ENCODE measurements around the gene CDC42EP5.

Gene CDC42EP5

DNA sequence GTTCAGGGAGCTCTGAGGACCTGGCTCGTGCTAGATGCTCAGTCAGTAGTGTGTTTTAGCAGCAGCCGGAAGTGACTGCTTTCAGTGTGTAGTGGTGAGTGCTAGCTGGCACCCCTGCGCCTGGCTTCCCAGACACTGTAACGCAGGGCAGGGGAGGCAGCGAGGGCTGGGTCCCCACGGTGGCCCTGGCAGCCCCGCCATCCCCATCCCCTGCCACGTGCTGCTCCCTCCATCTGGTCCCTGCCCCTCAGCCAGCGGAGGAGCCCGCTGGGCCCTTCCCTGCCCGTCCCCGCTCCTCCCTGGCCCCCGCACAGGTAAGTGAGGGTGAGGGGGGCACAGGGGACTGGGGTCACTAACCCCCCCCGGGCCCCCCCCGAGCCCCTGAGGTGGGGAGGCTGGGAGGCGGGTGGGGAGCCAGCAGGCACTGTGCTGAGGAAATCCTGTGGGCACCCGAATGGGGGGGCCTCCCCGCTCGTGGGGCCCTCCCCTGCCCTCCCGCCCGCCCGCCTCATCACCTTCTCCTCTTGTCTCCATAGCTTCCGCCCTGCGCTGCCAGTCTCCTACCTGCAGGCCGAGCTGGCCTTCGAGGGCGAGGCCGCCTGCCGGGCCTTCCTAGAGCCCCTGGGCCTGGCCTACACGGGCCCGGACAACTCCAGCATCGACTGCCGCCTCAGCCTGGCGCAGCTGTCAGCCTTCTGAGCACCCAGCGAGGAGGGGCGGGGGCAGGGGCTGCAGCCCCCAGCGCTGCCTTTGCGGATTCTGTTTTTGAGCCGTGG lies 12.7 kb downstream of the CDC42EP5 start:
- no peaks in the 10 kb centered on the region for H3K9me3 Mint-ChIP-seq (ENCODE audit: low read depth)
- H3K27me3 Mint-ChIP-seq, result no peaks in the 10 kb centered on the region
- no peaks in the 10 kb centered on the region for H3K36me3 Mint-ChIP-seq
- no peak overlapping the region for H3K4me3 Mint-ChIP-seq
- H3K27ac Mint-ChIP-seq, result no peak overlapping the region
- peaks cover 32% of the 10 kb centered on the region for H3K4me1 Mint-ChIP-seq (ENCODE audit: low read depth)

DNA sequence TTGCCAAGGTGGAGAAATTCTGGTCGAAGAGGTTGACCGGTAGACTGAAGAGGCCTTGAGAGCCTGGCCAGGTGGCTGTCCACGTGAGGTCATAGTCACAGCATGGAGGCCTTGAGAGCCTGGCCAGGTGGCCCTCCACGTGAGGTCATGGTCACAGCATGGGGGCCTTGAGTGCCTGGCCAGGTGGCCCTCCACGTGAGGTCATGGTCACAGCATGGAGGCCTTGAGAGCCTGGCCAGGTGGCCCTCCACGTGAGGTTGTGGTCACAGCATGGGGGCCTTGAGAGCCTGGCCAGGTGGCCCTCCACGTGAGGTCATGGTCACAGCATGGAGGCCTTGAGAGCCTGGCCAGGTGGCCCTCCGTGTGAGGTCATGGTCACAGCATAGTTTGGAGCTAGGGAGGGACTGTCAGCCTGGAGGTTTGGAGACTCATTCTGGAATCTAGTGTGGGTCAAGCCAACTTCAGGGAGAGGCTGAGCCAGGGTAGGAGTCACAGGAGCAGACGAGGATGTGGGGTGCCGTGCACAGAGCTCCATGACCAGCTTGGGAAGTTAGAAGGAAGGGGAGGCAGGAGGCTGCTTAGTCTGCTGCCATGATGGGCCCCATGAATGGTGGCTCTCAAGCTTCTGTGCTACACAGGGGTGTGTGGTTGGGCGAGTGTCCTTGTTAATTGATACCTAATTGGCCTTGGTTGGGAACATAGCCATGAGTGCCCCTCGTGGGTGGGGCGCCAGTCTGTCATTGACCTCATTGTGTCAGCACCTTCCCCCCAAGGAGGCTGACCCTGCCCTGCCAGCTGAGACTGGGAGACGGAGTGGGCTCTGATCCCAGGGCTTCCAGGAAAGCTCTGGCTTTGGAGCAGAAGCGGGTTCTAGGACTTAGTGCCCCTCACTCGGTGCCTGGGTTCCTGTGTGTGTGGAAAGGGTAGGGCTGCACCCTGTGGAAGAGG lies 13.5 kb downstream of the CDC42EP5 start:
- Mint-ChIP-seq H3K9me3 (ENCODE audit: low read depth) (no peaks in the 10 kb centered on the region), H3K36me3 (no peaks in the 10 kb centered on the region), H3K27me3 (no peaks in the 10 kb centered on the region), H3K4me1 (ENCODE audit: low read depth) (peaks cover 30% of the 10 kb centered on the region), H3K4me3 (peak overlapping the region; percentile 45), H3K27ac (peak overlapping the region; percentile 66)

DNA sequence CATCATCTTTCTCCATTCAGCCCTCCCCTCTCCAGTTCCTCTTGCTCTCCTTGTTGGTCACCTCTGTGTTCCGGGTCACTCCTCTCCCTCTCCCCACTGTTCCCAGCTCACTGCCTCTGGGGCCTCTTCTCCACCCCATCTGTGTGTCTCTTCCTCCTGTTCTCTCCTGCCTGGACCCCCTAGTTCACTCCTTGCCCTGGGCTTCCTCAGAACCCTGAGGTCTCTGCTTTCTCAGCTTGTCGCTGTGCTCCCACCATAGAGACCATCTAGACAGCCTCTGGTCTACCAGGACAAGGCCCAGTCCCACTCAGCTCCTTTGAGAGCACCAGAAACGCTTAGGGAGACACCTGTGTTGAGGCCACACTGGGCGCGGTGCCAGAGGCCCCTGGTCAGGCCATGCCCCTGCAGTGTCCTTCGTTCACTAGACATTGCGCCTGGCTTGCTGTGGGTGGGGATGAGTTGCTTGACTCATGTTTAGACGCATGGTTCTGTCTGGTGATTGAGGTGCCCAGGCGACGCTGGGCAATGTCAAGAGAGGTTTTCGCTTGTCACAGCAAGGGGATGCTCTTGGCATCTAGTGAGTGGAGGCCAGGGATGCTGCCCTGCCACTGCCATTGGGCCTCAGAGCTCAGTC lies 14.3 kb downstream of the CDC42EP5 start:
- peaks cover 24% of the 10 kb centered on the region for H3K4me1 Mint-ChIP-seq (ENCODE audit: low read depth)
- peak overlapping the region; percentile 45 for H3K4me3 Mint-ChIP-seq
- H3K27ac Mint-ChIP-seq, result peak overlapping the region; percentile 58

DNA sequence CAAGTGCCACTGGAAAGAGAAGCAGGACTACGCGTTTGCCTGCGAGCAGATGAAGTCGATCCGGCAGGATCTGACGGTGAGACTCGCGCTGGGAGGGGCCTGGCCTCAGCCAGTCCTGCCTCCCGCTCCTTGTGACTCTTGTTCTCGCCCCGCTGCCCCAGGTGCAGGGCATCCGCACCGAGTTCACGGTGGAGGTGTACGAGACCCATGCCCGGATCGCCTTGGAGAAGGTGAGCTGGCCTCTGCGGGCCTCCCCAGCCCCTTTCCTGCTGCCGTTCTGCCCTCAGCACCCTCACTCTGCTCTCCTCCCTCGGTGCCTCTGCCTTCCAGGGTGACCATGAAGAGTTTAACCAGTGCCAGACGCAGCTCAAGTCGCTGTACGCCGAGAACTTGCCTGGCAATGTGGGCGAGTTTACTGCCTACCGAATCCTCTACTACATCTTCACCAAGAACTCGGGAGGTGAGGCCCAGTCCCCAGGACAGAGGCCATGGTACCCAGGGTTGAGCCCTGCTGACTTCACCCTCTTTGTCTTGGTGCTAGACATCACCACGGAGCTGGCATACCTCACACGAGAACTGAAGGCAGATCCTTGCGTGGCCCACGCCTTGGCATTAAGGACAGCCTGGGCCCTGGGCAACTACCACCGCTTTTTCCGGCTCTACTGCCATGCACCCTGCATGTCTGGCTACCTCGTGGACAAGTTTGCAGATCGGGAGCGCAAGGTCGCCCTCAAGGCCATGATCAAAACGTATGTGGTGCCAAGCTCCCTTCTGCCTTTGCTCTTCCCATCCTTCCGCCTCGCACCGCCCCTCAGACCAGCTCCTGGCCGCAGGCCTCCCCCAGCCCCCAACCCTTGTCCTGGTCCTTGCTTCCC lies 15.1 kb downstream of the CDC42EP5 start:
- H3K4me3 Mint-ChIP-seq, result no peak overlapping the region
- H3K4me1 Mint-ChIP-seq (ENCODE audit: low read depth), result peaks cover 26% of the 10 kb centered on the region
- H3K27me3 Mint-ChIP-seq, result no peaks in the 10 kb centered on the region
- H3K9me3 Mint-ChIP-seq (ENCODE audit: low read depth), result no peaks in the 10 kb centered on the region
- H3K27ac Mint-ChIP-seq, result no peak overlapping the region
- H3K36me3 Mint-ChIP-seq, result peaks cover 2% of the 10 kb centered on the region

More for the DNA sequence above, 14.3 kb downstream of the CDC42EP5 start:
- Mint-ChIP-seq H3K9me3 (ENCODE audit: low read depth) (no peaks in the 10 kb centered on the region), H3K27me3 (no peaks in the 10 kb centered on the region), H3K36me3 (no peaks in the 10 kb centered on the region)

DNA sequence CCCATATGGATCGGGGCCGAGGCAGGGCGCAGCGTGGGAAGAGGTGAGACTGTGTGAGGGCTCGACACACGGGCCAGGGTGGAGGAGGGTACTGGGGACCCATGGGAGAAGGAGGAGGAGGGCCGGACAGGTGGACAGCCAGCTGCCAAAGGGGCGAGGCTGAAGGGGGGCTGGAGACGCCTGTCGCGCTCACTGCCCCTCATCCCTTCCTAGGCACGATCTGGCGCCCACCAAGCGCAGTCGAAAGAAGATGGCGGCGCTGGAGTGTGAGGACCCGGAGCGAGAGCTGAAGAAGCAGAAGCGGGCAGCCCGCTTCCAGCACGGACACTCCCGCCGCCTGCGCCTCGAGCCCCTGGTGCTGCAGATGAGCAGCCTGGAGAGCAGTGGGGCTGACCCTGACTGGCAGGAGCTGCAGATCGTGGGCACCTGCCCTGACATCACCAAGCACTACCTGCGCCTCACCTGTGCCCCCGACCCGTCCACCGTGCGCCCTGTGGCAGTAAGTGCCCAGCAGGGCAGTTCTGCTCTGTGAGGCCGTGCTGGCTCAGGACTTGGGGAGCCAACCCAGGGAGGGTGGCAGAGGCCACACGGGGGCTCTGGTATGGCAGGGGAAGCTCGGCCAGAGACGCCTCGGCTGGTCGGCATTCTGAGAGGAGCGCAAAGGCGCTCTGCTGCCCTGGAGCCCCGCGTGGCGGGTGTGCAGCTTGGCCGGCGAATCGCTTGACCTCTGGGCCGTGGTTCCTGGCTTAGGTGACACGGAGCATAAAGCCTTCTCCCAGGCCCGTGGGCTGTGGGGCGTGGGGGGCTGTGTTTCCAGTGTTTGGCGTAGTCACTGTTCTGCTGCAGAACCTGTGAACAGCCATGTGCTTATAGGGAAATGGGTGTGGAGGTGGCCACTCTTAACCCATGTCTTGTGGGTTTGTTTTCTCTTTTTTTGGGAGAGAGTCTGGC lies 16.4 kb downstream of the CDC42EP5 start:
- no peak overlapping the region for H3K27ac Mint-ChIP-seq

DNA sequence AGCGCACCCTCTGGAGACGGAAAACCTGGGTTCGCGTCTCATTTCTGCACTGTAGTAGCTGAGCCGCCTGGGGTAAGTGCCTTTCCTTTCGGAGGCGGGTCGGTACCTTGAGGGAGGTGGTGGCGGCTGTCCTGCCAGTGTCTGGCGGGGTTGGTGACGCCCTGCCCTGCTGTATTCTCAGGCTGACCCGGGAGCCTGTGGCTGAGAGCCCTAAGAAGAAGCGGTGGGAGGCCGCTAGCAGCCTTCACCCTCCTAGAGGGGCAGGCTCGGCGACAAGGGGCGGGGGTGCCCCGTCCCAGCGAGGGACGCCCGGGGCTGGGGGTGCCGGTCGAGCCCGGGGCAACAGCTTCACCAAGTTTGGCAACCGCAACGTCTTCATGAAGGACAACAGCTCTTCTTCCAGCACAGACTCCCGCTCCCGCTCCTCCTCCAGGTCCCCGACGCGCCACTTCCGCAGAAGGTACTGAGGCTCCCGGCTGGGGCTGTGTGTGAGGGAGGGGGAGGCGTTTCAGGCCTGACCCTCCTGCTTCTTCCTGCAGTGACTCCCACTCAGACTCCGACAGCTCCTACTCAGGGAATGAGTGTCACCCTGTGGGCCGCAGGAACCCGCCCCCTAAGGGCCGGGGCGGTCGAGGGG lies 17.2 kb downstream of the CDC42EP5 start:
- Mint-ChIP-seq H3K27me3 (no peaks in the 10 kb centered on the region), H3K9me3 (ENCODE audit: low read depth) (no peaks in the 10 kb centered on the region), H3K27ac (no peak overlapping the region), H3K36me3 (peaks cover 2% of the 10 kb centered on the region), H3K4me1 (ENCODE audit: low read depth) (peaks cover 33% of the 10 kb centered on the region), H3K4me3 (no peak overlapping the region)

More for the DNA sequence above, 16.4 kb downstream of the CDC42EP5 start:
- H3K4me1 Mint-ChIP-seq (ENCODE audit: low read depth), result peaks cover 28% of the 10 kb centered on the region
- H3K36me3 Mint-ChIP-seq, result peaks cover 2% of the 10 kb centered on the region
- H3K9me3 Mint-ChIP-seq (ENCODE audit: low read depth), result no peaks in the 10 kb centered on the region
- H3K4me3 Mint-ChIP-seq, result no peak overlapping the region
- no peaks in the 10 kb centered on the region for H3K27me3 Mint-ChIP-seq

DNA sequence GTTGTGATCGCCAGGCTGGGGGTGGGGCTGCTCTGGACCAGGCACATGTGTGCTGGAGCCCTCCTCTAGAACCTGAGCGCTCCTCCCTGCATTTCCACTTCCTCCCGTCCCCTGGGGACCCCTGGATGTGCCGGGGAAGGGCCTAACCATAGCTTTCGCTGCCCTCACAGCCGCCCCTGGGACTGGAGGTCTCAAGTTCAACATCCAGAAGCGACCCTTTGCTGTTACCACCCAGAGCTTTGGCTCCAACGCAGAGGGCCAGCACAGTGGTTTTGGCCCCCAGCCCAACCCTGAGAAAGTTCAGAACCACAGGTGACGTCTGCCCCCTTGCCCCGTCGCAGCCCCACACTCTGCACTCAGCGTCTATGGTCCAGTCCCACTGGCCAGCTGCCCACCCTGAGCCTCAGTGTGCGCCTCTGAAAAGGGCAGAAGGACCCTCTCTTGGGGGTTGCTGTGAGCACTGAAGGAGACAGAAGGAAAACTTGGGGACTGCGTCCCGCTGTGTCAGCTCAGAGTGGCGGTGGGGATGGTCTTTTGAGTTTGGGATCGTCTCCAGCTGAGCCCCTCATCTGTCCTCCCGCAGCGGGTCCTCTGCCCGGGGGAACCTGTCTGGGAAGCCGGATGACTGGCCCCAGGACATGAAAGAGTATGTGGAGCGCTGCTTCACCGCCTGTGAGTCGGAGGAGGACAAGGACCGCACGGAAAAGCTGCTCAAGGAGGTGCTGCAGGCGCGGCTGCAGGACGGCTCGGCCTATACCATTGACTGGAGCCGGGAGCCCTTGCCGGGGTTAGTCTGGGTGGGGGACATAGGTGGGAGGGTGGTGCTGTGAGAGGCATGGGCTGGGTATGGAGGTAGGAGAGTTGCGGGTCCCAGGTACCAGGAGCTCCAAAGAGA lies 18.1 kb downstream of the CDC42EP5 start:
- Mint-ChIP-seq H3K4me1 (ENCODE audit: low read depth) (peaks cover 39% of the 10 kb centered on the region), H3K9me3 (ENCODE audit: low read depth) (no peaks in the 10 kb centered on the region), H3K36me3 (peaks cover 4% of the 10 kb centered on the region), H3K4me3 (no peak overlapping the region), H3K27ac (no peak overlapping the region), H3K27me3 (no peaks in the 10 kb centered on the region)

DNA sequence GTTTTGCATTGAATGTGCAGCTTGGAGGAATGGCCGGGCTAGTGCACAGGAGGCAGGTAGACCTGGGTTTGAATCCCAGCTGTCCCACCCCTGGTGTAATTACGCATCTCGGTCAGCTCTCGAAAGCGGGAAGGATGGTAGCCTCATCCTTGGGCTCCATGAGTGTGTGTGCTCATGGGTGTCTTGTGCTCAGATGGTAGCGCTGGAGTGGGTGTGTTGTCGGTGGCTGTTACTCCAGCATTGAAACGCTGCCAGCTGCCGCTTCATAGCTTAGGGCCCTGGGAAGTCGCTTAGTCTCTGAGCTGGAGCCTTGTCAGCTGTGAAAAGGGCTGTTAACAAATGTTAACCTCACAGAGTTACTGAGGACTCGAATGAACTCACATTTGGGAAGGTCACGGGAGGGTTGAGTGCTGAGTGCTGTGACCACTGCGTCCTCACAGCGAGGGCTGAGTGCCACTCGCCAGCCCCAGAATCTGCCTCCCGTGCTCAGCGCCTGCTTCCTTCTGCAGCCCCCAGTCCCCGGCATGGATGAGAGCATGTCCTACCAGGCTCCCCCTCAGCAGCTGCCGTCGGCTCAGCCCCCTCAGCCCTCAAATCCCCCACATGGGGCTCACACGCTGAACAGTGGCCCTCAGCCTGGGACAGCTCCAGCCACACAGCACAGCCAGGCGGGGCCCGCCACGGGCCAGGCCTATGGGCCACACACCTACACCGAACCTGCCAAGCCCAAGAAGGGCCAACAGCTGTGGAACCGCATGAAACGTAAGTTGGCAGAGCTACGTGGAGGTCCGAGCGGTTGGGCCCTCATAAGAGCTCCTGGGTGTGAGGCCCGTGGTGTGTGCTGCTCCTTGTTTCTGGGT lies 18.9 kb downstream of the CDC42EP5 start:
- Mint-ChIP-seq H3K27ac (no peak overlapping the region), H3K4me3 (no peak overlapping the region), H3K27me3 (no peaks in the 10 kb centered on the region), H3K9me3 (ENCODE audit: low read depth) (no peaks in the 10 kb centered on the region), H3K4me1 (ENCODE audit: low read depth) (peaks cover 38% of the 10 kb centered on the region), H3K36me3 (peaks cover 4% of the 10 kb centered on the region)

DNA sequence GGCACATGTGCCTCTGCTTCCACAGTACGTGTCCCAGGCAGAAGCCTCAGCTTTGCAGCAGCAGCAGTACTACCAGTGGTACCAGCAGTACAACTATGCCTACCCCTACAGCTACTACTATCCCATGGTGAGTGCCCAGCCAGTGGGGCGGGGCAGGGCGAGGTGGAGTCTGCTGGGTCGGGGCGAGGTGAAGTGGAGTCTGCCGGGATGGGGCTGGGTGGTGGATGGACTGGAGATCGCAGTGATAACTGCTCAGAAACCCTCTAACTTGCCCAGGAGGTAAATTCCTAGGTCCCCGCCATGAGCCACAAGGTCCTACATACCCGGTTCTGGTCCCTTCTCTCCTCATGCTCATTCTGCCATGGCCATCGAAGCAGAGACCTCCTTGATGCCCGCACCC lies 20.5 kb downstream of the CDC42EP5 start:
- H3K9me3 Mint-ChIP-seq (ENCODE audit: low read depth), result no peaks in the 10 kb centered on the region
- H3K36me3 Mint-ChIP-seq, result peaks cover 4% of the 10 kb centered on the region
- peaks cover 38% of the 10 kb centered on the region for H3K4me1 Mint-ChIP-seq (ENCODE audit: low read depth)
- H3K27me3 Mint-ChIP-seq, result no peaks in the 10 kb centered on the region
- H3K27ac Mint-ChIP-seq, result no peak overlapping the region
- H3K4me3 Mint-ChIP-seq, result peak overlapping the region; percentile 32

DNA sequence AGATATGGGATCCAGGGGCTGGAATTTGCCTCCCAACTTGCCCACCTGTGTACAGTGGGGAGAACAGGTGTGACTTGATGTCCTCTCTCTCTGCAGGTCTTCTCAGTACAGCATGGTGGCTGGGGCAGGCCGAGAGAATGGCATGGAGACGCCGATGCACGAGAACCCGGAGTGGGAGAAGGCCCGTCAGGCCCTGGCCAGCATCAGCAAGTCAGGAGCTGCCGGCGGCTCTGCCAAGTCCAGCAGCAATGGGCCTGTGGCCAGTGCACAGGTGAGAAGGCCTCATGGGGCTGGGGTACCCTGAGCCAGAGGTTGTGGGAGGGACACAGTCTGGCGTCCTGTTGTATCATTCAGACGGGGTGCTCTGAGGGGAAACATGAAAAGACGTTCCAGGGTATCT lies 21.1 kb downstream of the CDC42EP5 start:
- Mint-ChIP-seq H3K27me3 (no peaks in the 10 kb centered on the region), H3K36me3 (peaks cover 4% of the 10 kb centered on the region), H3K4me1 (ENCODE audit: low read depth) (peaks cover 43% of the 10 kb centered on the region), H3K4me3 (no peak overlapping the region), H3K9me3 (ENCODE audit: low read depth) (no peaks in the 10 kb centered on the region), H3K27ac (peak overlapping the region; percentile 80)

DNA sequence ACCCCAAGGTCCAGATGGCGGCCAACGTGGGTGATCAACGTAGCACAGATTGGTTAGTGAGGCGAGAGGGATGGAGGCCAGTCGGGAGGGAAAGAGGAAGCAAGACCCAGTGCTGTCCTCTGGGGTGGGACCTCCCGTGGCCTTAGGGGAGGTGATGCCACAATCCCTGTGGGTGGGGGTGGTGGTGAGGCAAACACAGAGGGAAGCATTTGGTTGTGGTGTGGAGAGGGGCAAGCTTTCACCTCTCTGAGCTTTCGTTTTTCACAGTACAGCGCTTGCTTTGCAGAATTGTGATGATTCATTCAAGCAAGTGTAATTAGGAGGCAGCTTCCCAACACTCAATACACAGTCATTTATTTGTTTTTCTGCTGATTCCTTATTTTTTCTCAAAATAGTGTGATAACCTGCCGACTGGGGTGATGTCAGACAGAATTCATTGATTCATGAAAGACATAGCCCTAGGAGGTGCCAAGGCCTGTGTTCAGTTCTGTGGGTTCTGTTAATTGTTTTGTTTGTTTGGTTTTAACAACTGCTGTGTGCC lies 21.7 kb downstream of the CDC42EP5 start:
- H3K9me3 Mint-ChIP-seq (ENCODE audit: low read depth), result no peaks in the 10 kb centered on the region

More for the DNA sequence above, 21.7 kb downstream of the CDC42EP5 start:
- H3K4me1 Mint-ChIP-seq (ENCODE audit: low read depth), result peaks cover 47% of the 10 kb centered on the region
- peaks cover 4% of the 10 kb centered on the region for H3K36me3 Mint-ChIP-seq
- H3K27ac Mint-ChIP-seq, result peak overlapping the region; percentile 80
- peak overlapping the region; percentile 100 for H3K4me3 Mint-ChIP-seq
- H3K27me3 Mint-ChIP-seq, result no peaks in the 10 kb centered on the region

Measured in activated naive CD8-positive, alpha-beta T cell (primary cell).